Measurements from ENCODE around the gene RFC5.
"Not testable (repeated sequence)": the region's sequence is repeated elsewhere in the genome, so short reads cannot be mapped to it uniquely, and the experiment has no call there.

RFC5 gene

GRCh38 chr12:118016424-118017264 is at the start of gene RFC5:
TSS of gene RFC5 (plus strand) at chr12:118016703. CDS start at chr12:118016828, 125 bp downstream.
- DNase-seq (ENCODE audit: low spot score): peak; percentile 97

- no peak for DNase-seq (ENCODE audit: low spot score)
Measured at GRCh38 chr12:117967043-117967442, 49.5 kb upstream of the RFC5 start.

DNA sequence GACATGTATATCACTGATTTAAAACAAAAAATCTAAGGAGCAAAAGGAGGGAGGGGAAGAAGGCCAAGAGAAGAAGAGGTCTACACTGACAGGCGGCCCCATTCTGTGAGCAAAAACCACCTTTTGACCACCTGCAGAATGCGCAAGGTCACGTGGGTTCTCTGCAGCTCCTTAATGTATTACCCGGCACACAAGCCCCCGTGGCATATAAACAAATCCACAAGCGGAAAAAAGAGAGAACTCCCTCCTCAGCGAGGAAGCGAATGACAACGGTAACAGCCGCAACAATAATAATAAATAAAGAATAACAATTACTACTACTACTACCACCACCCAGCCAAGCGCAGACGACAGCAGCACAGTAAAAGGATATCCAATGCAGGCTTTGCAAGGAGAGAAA is 49.0 kb upstream of the RFC5 start:
- DNase-seq (ENCODE audit: low spot score): no peak

- no peak for DNase-seq (ENCODE audit: low spot score)
Measured at GRCh38 chr12:117968151-117968789, 48.2 kb upstream of the RFC5 start.

DNA sequence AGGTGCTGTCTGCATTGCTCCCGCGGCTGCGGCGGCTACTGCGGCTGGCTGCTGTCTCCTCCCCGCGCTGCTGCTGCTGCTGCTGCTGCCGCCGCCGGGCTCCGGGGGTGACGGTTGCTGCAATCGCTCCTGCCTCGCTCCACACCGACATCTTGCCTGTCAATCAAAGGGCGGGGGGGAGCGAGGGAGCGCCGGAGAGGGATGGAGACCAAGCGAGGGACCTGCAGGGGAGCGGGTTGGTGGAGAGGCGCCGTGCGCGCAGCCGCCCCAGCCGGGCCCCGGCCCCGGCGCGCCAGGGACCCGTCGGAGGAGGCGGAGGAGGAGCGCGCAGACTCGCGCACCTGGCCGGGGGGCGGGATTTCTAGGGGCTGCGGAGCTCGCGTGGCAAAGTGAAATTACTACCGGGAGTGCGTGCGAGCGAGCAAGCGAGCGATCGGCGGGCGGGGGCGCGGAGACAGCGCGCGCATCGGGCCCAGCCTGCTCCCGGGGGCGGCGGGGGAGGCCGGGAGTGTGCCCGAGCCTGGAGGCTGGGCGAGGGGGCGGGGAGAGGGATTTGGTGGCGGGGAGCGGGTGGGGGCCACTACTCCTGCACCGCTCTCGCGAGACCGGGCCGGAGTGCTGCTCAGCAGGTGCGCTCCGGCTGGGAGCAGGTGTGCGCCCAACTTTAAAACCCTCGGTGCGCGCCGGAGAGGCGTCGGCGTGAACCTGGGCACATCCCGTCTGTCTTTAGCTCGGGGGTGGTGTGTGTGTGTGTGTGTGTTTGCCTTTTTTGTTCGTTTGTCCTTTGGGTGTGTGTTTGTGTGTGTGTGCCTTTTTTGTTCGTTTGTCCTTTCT is 47.5 kb upstream of the RFC5 start, which contains the start of gene KSR2:
Gene KSR2, minus strand, starts transcription at position 165 of the 834 bp plus-strand sequence. CDS start 735 bp downstream, outside the sequence.
- DNase-seq (ENCODE audit: low spot score): peak; percentile 30

GRCh38 chr12:117970334-117970733 is 46.2 kb upstream of the RFC5 start:
- DNase-seq (ENCODE audit: low spot score): no peak

GRCh38 chr12:117972301-117972700 is 44.2 kb upstream of the RFC5 start:
- no peak for DNase-seq (ENCODE audit: low spot score)

DNA sequence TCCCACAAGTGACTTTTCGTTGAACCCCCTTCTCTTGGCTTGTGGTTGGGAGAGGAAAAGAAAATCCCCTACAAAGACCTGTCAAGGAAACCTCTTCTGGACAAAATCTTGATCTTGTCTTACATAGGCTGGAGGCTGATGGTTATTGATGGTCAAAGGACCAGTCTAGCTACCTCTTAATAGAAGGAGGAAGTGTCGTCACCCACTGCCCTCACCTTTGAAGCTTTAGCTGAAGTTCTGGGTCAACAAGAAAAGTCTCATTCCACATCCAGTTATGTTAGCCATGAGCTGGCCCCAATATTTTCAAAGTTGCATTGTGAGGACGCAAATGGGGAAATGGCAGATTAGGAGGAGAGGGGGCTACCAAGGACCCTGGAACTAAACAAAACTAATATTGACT is 41.5 kb upstream of the RFC5 start:
- DNase-seq (ENCODE audit: low spot score): no peak

DNA sequence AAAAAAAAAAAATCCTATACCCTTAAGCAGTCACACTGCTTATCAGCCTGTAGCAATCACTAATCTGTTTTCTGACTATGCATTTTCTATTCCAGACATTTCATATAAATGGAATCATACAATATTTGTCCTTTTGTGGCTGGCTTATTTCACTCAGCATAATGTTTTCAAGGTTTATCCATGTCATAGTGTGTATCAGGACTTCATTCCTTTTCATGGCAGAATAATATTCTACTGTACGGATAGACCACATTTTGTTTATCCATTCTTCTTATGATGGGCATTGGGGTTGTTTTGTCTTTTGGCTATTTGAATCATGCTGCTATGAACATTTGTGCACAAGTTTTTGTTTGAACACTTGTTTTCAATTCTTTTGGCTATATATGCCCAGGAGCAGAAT is 39.1 kb upstream of the RFC5 start:
- no peak for DNase-seq (ENCODE audit: low spot score)

GRCh38 chr12:117980616-117981015 is 35.9 kb upstream of the RFC5 start:
- DNase-seq (ENCODE audit: low spot score): no peak

DNA sequence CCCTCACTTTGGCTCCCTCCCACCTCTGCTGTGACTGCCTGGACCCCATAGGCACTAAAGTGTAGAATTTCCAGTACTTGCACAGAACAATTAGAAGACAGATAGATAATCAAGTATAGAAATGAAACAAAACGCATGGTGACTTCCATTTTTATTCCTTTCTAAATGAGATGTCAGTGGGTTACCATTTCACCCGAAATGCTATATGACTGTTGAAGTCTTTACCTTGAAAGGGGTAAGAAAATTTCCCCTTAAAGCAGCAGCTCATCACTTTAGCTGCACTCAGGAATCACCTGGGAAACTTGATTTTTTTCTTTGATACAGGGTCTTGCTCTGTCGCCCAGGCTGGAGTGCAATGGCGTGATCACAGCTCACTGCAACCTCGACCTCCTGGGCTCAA is 35.2 kb upstream of the RFC5 start:
- no peak for DNase-seq (ENCODE audit: low spot score)

DNA sequence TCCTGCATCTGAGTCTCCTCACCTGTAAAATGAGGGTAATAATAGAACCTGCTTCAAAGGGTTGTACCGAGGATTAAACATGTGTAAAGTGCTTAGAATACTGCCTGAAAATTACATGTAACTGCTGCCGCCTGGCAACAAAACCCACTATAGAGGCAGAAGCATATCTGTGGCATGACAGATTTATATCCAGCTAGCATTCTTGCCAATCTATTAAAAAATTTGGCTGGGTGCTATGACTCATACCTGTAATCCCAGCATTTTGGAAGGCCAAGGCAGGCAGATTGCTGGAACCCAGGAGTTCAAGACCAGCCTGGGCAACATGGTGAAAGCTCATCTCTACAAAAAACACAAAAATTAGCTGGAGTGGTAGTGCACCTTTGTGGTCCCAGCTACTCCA is 31.3 kb upstream of the RFC5 start:
- no peak for DNase-seq (ENCODE audit: low spot score)

- no peak for DNase-seq (ENCODE audit: low spot score)
Measured at GRCh38 chr12:117986705-117987469, 29.6 kb upstream of the RFC5 start.

- no peak for DNase-seq (ENCODE audit: low spot score)
Measured at GRCh38 chr12:117994551-117995438, 21.7 kb upstream of the RFC5 start.

DNA sequence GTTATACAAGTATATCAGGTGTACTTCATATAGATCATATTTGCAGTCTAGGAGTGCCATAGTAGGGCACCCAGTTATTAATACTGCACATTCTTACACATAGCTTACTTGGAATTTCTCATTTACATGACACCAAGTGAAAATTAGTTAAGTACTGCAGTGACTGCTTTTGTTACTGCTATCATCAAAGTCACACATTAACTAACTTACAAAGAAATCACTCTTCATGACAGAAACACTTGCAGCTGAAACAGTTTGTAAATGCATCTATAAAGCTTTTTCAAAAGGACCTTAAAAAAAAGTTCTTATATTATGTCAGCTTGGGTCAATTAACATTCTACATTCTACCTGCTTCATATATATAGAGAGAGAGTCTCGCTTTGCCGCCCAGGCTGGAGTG is 17.8 kb upstream of the RFC5 start:
- no peak for DNase-seq (ENCODE audit: low spot score)

DNA sequence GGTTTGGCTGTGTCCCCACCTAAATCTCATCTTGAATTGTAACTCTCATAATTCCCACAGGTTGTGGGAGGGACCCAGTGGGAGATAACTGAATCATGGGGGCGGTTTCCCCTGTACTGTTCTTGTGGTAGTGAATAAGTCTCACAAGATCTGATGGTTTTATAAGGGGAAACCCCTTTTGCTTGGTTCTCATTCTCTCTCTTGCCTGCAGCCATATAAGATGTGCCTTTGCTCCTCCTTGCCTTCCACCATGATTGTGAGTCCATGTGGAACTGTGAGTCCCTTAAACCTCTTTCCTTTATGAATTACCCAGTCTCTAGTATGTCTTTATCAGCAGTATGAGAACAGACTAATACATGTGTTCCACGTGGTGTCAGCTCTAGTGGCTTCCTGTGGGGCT is 16.7 kb upstream of the RFC5 start:
- DNase-seq (ENCODE audit: low spot score): not testable (repeated sequence)

GRCh38 chr12:118010903-118011302 is 5.6 kb upstream of the RFC5 start:
- no peak for DNase-seq (ENCODE audit: low spot score)

- no peak for DNase-seq (ENCODE audit: low spot score)
Measured at GRCh38 chr12:118011377-118011776, 5.1 kb upstream of the RFC5 start.

DNA sequence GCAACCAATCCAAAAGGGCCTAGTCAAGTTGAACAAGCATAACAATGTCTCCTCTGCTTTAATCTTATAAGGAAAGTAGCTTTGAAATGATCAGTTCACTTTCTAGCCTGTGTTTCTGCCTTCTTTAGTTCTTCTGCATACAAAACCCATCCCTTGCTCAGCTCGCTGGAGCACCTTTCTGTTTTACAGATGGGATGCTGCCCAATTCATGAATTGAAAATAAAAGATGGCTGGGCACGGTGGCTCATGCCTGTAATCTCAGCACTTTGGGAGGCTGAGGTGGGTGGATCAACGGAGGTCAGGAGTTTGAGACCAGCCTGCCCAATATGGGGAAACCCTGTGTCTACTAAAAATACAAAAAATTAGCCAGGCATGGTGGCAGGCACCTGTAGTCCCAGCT is 4.5 kb upstream of the RFC5 start:
- no peak for DNase-seq (ENCODE audit: low spot score)

- no peak for DNase-seq (ENCODE audit: low spot score)
Measured at GRCh38 chr12:118013283-118013682, 3.2 kb upstream of the RFC5 start.

DNA sequence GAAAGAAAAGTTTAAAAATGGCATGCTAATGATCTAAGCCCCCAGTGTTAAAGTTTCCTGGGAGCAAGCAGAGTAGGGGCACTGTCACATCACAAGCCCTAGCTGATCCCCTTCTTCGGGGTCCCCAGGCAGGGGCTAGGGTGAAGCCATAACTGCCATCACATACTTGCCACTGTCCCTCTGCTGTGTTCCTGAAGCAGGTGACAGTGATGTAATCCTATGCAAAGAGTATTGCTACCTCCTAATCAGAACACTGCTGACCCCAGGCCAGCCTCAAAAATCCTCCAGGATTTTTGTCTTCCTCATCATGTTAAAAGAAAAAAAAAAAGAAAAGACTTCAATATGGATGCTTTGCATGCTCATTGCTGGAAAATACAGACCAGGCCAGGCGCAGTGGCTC is 1.2 kb upstream of the RFC5 start:
- DNase-seq (ENCODE audit: low spot score): no peak
